Naive thymus-derived CD4-positive, alpha-beta T cell (primary cell): ENCODE results near the gene AR. TPM values are rescaled to one million over a fixed set of nuclear protein-coding genes. Genes with fewer than 3 reads are reported as not detected.

Experiments
- ATAC-seq: fragments of 150-1000 bp; cut with Tn5 transposase; 2 replicates; pipeline ENCODE4 v1.10.0; 2021; ENCODE audit warnings: mild to moderate bottlenecking, moderate library complexity
- CTCF ChIA-PET: fragments of 350-600 bp; sonication (Branson Sonifier 250); formaldehyde crosslinking; loops from one replicate; lab custom pipeline; 2021; ENCODE audit warnings: antibody characterized with exemption; lab: Charles Lee
- POLR2A ChIA-PET: fragments of 350-600 bp; sonication (Branson Sonifier 250); formaldehyde crosslinking; loops from one replicate; lab custom pipeline; 2021; ENCODE audit warnings: antibody characterized with exemption, inconsistent platforms; lab: Charles Lee
- DNase-seq, 9 donors: peaks; one replicate each; pipeline versions ENCODE4 v3.0.0 to v3.0.0-alpha.2; 2020 to 2022; ENCODE audit warnings: mixed read lengths in 1 of 9
- H3K27ac ChIP-seq: one replicate; pipeline ENCODE4 v1.7.0; 2013; ENCODE audit warnings: mild to moderate bottlenecking, low read depth, low read length, moderate library complexity
- H3K27me3 ChIP-seq, 2 donors: one replicate each; pipeline ENCODE4 v1.7.0; 2013; ENCODE audit warnings: low read length in 2 of 2, mild to moderate bottlenecking in 2 of 2, moderate library complexity in 2 of 2; ENCODE audit not compliant: control insufficient read depth in 2 of 2, insufficient read depth in 2 of 2
- H3K36me3 ChIP-seq, 3 experiments: 1 replicate in 2 of 3; 2 replicates in 1 of 3; pipeline ENCODE4 v1.7.0; 2013; ENCODE audit warnings: low read length in 3 of 3, mild to moderate bottlenecking in 3 of 3, moderate library complexity in 1 of 3; ENCODE audit not compliant: insufficient read depth in 3 of 3, control insufficient read depth in 2 of 3
- H3K4me1 ChIP-seq, 2 donors: one replicate each; pipeline ENCODE4 v1.7.0; 2013; ENCODE audit warnings: low read length in 2 of 2, mild to moderate bottlenecking in 2 of 2, moderate library complexity in 1 of 2; ENCODE audit not compliant: control insufficient read depth in 2 of 2, insufficient read depth in 2 of 2
- H3K4me3 ChIP-seq: 2 replicates; pipeline ENCODE4 v1.7.0; 2013; ENCODE audit warnings: mild to moderate bottlenecking, low read length
- H3K9me3 ChIP-seq, 3 experiments: 1 replicate in 2 of 3; 2 replicates in 1 of 3; pipeline ENCODE4 v1.7.0; 2013; ENCODE audit warnings: low read length in 3 of 3; ENCODE audit not compliant: control insufficient read depth in 2 of 3
- H3K27ac Mint-ChIP-seq, 9 donors: one replicate each; pipeline ENCODE4 v1.8.0; 2020 to 2022; ENCODE audit warnings: mixed read lengths in 9 of 9, mild to moderate bottlenecking in 8 of 9, moderate library complexity in 5 of 9, inconsistent platforms in 2 of 9
- H3K27me3 Mint-ChIP-seq, 5 donors: one replicate each; pipeline ENCODE4 v1.8.0; 2021 to 2022; ENCODE audit warnings: mixed read lengths in 5 of 5, mild to moderate bottlenecking in 1 of 5
- H3K36me3 Mint-ChIP-seq, 5 donors: one replicate each; pipeline ENCODE4 v1.8.0; 2020 to 2022; ENCODE audit warnings: mixed read lengths in 5 of 5, mild to moderate bottlenecking in 3 of 5, inconsistent platforms in 1 of 5
- H3K4me1 Mint-ChIP-seq, 7 donors: one replicate each; pipeline ENCODE4 v1.8.0; 2020 to 2022; ENCODE audit warnings: mixed read lengths in 7 of 7, mild to moderate bottlenecking in 3 of 7, inconsistent platforms in 1 of 7
- H3K4me3 Mint-ChIP-seq, 10 donors: one replicate each; pipeline ENCODE4 v1.8.0; 2020 to 2022; ENCODE audit warnings: mild to moderate bottlenecking in 10 of 10, mixed read lengths in 10 of 10, moderate library complexity in 6 of 10, inconsistent platforms in 2 of 10
- H3K9me3 Mint-ChIP-seq, 11 donors: one replicate each; pipeline ENCODE4 v1.8.0; 2020 to 2022; ENCODE audit warnings: mixed read lengths in 11 of 11, mild to moderate bottlenecking in 4 of 11, inconsistent platforms in 1 of 11, moderate library complexity in 1 of 11
- intact Hi-C, 2 donors: fragments of 100-400 bp; cut with micrococcal nuclease; formaldehyde crosslinking; loops; one replicate each; pipeline ENCODE4 v1.15.1; 2023
- polyA plus RNA-seq, 2 donors: library from polyadenylated mRNA; unstranded; fragments of 300-500 nt; fragmentation: Illumina TruSeq; gene quantifications; one replicate each; pipeline ENCODE4 v1.2.3, GENCODE V29; 2021
- total RNA-seq, 6 experiments: library from RNA in 5 of 6; stranded (reverse) in 5 of 6; gene quantifications; 1 replicate in 5 of 6; 2 replicates in 1 of 6; pipeline ENCODE4 v1.2.3 and lab custom pipeline; 2021 to 2026

Gene AR
- total and polyA plus RNA-seq, 7 experiments from 2014 or later = 0.03 to 0.39 (median 0.15) TPM; not detected in 4

DNA sequence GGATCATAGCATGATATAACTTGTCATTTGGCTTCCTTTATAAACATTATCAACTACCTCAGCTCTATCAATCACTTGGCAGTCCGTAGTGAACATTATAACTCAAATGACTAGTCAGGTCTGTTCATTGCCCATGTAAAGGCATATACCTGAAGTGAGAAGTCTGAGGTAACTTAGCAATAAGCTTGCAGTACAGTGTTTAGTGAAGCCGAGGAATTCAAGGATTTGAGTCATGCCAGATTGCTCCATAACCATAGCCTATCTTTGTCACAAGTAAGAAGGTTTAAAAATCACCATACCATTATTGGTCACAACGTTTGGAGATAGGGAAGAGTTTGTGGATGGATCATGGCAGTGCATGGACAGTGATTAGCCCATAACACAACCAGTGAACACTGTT lies 41.6 kb downstream of the AR start:
- peaks cover 0 to 3% (median 0%) of the 10 kb centered on the region in 11 donors for H3K9me3 Mint-ChIP-seq
- peaks cover 0 to 1% (median 0%) of the 10 kb centered on the region in 7 donors for H3K4me1 Mint-ChIP-seq
- H3K27ac Mint-ChIP-seq = no peak overlapping the region
- POLR2A ChIA-PET = no interaction called here
- no peak overlapping the region for H3K27ac ChIP-seq
- no peak overlapping the region for H3K4me3 ChIP-seq
- no peaks in the 10 kb centered on the region for H3K36me3 ChIP-seq
- H3K27me3 ChIP-seq = no peaks in the 10 kb centered on the region
- intact Hi-C loops = no loop called here
- no peak for ATAC-seq
- no peak for DNase-seq
- H3K4me3 Mint-ChIP-seq = no peak overlapping the region
- H3K36me3 Mint-ChIP-seq = no peaks in the 10 kb centered on the region
- CTCF ChIA-PET = no interaction called here
- H3K27me3 Mint-ChIP-seq = no peaks in the 10 kb centered on the region
- no peaks in the 10 kb centered on the region for H3K9me3 ChIP-seq
- H3K4me1 ChIP-seq = no peaks in the 10 kb centered on the region

- Histone ChIP-seq H3K4me1 (no peaks in the 10 kb centered on the region), H3K36me3 (no peaks in the 10 kb centered on the region), H3K27me3 (no peaks in the 10 kb centered on the region), H3K27ac (no peak overlapping the region), H3K9me3 (no peaks in the 10 kb centered on the region), H3K4me3 (no peak overlapping the region)
- Mint-ChIP-seq H3K36me3 (no peaks in the 10 kb centered on the region), H3K9me3 (peaks cover 0 to 2% (median 0%) of the 10 kb centered on the region in 11 donors), H3K27ac (no peak overlapping the region), H3K27me3 (no peaks in the 10 kb centered on the region), H3K4me3 (no peak overlapping the region), H3K4me1 (no peaks in the 10 kb centered on the region)
- intact Hi-C loops = no loop called here
- ATAC-seq (no peak), DNase-seq (no peak)
- POLR2A ChIA-PET = no interaction called here
- CTCF ChIA-PET = no interaction called here
Measured at GRCh38 chrX:67587946-67588624, 44.3 kb downstream of the AR start.

GRCh38 chrX:67596839-67597790 lies 53.3 kb downstream of the AR start:
- H3K4me3 ChIP-seq = no peak overlapping the region
- H3K4me1 ChIP-seq = no peaks in the 10 kb centered on the region
- DNase-seq (no peak), ATAC-seq (no peak)
- H3K36me3 ChIP-seq = no peaks in the 10 kb centered on the region
- no peaks in the 10 kb centered on the region for H3K36me3 Mint-ChIP-seq
- no peak overlapping the region for H3K27ac Mint-ChIP-seq
- no peaks in the 10 kb centered on the region for H3K27me3 Mint-ChIP-seq
- no peaks in the 10 kb centered on the region for H3K4me1 Mint-ChIP-seq
- intact Hi-C loops = no loop called here
- H3K27ac ChIP-seq = no peak overlapping the region
- ChIA-PET CTCF (no interaction called here), POLR2A (no interaction called here)
- H3K27me3 ChIP-seq = no peaks in the 10 kb centered on the region
- H3K4me3 Mint-ChIP-seq = no peak overlapping the region
- H3K9me3 ChIP-seq = no peaks in the 10 kb centered on the region
- no peaks in the 10 kb centered on the region for H3K9me3 Mint-ChIP-seq

GRCh38 chrX:67599532-67599931 lies 55.7 kb downstream of the AR start:
- Mint-ChIP-seq H3K27ac (no peak overlapping the region), H3K27me3 (no peaks in the 10 kb centered on the region), H3K4me3 (no peak overlapping the region), H3K9me3 (peaks cover 0 to 7% (median 0%) of the 10 kb centered on the region in 11 donors), H3K4me1 (no peaks in the 10 kb centered on the region), H3K36me3 (no peaks in the 10 kb centered on the region)
- Histone ChIP-seq H3K4me3 (no peak overlapping the region), H3K4me1 (no peaks in the 10 kb centered on the region), H3K36me3 (no peaks in the 10 kb centered on the region), H3K27me3 (no peaks in the 10 kb centered on the region), H3K9me3 (no peaks in the 10 kb centered on the region), H3K27ac (no peak overlapping the region)
- ChIA-PET CTCF (no interaction called here), POLR2A (no interaction called here)
- no peak for ATAC-seq
- DNase-seq = no peak
- intact Hi-C loops = no loop called here

GRCh38 chrX:67601771-67602170 lies 58.0 kb downstream of the AR start:
- no peak overlapping the region for H3K27ac ChIP-seq
- no peaks in the 10 kb centered on the region for H3K27me3 ChIP-seq
- intact Hi-C loops = no loop called here
- H3K4me1 ChIP-seq = no peaks in the 10 kb centered on the region
- H3K36me3 ChIP-seq = no peaks in the 10 kb centered on the region
- Mint-ChIP-seq H3K36me3 (no peaks in the 10 kb centered on the region), H3K4me3 (no peak overlapping the region), H3K9me3 (peaks cover 0 to 7% (median 0%) of the 10 kb centered on the region in 11 donors), H3K4me1 (no peaks in the 10 kb centered on the region), H3K27ac (no peak overlapping the region), H3K27me3 (no peaks in the 10 kb centered on the region)
- ATAC-seq (no peak), DNase-seq (no peak)
- H3K4me3 ChIP-seq = no peak overlapping the region
- POLR2A ChIA-PET = no interaction called here
- CTCF ChIA-PET = no interaction called here
- no peaks in the 10 kb centered on the region for H3K9me3 ChIP-seq

DNA sequence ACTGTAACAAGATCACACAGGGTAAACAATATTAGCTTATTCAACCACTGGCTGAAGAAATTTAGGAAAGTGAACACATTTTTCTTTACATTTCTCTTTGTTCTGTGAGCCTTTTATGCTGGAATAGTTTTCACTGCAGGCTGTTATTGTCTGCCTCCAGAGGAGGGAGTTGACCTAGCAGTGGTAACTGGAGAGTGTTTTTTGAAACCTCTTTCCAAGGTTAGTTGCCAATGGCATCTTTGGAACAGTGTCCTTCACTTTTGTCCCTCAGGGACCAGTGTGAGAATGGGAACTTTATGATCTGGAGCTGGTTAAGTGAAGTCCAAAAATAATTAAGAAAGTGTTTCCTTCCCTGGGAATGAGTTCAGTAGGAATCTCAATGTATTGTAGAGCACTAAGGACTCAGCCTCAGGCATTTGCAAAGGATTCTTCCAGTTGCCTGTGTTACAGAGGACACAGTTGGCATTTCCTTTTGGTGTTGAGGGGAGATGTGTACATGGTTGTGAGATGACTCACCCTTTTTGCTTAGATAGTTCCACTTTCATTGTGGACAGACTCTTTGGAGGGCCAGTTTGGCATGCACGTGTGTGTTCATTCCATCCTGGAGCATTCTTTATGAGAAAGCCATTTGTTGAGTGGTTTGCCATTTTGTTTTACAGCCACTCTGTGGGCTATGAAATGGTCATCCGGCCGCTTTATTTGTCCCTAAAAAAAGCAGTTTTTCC lies 61.3 kb downstream of the AR start:
- Mint-ChIP-seq H3K27me3 (no peaks in the 10 kb centered on the region), H3K36me3 (no peaks in the 10 kb centered on the region), H3K27ac (no peak overlapping the region), H3K4me3 (no peak overlapping the region), H3K4me1 (no peaks in the 10 kb centered on the region), H3K9me3 (peaks cover 0 to 7% (median 0%) of the 10 kb centered on the region in 11 donors)
- Histone ChIP-seq H3K4me3 (no peak overlapping the region), H3K36me3 (no peaks in the 10 kb centered on the region), H3K27ac (no peak overlapping the region), H3K27me3 (no peaks in the 10 kb centered on the region), H3K9me3 (no peaks in the 10 kb centered on the region), H3K4me1 (no peaks in the 10 kb centered on the region)
- ATAC-seq (no peak), DNase-seq (no peak)
- ChIA-PET CTCF (no interaction called here), POLR2A (no interaction called here)
- intact Hi-C loops = no loop called here
